GM23248 (cell line): Measurements from ENCODE around the gene ZNF441. TPM values are rescaled to one million over a fixed set of nuclear protein-coding genes. Genes with fewer than 3 reads are reported as not detected.

Experiments
- DNase-seq: peaks from one replicate; pipeline ENCODE4 v3.0.0-alpha.2; 2015
- H2AFZ ChIP-seq: fragments of 200-600 bp; sonication (generic); 2 replicates; pipeline ENCODE4 v1.6.1; 2016; ENCODE audit warnings: antibody characterized with exemption
- H3F3A ChIP-seq: fragments of 200-600 bp; sonication (generic); 2 replicates; pipeline ENCODE4 v1.6.1; 2016; ENCODE audit warnings: mild to moderate bottlenecking, antibody characterized with exemption, mixed run types; ENCODE audit not compliant: insufficient read depth
- H3K27ac ChIP-seq: fragments of 200-600 bp; sonication (generic); 2 replicates; pipeline ENCODE4 v1.5.1; 2016; ENCODE audit warnings: mild to moderate bottlenecking
- H3K27me3 ChIP-seq: fragments of 200-600 bp; sonication (generic); replicated peaks from 2 replicates; pipeline ENCODE4 v1.6.1; 2016; ENCODE audit warnings: mild to moderate bottlenecking; ENCODE audit not compliant: insufficient read depth
- H3K36me3 ChIP-seq: fragments of 200-600 bp; sonication (generic); 2 replicates; pipeline ENCODE4 v1.6.1; 2016; ENCODE audit warnings: low read depth, mild to moderate bottlenecking
- H3K4me1 ChIP-seq: fragments of 200-600 bp; sonication (generic); 2 replicates; pipeline ENCODE4 v1.6.1; 2016; ENCODE audit warnings: mild to moderate bottlenecking; ENCODE audit not compliant: insufficient read depth
- H3K4me2 ChIP-seq: fragments of 200-600 bp; sonication (generic); one replicate; pipeline ENCODE4 v1.6.1; 2016; ENCODE audit warnings: mild to moderate bottlenecking; ENCODE audit not compliant: unreplicated experiment
- H3K4me3 ChIP-seq: fragments of 200-600 bp; sonication (generic); 2 replicates; pipeline ENCODE4 v1.5.1; 2016; ENCODE audit warnings: mild to moderate bottlenecking
- H3K79me2 ChIP-seq: fragments of 200-600 bp; sonication (generic); 2 replicates; pipeline ENCODE4 v1.6.1; 2016; ENCODE audit warnings: mild to moderate bottlenecking; ENCODE audit not compliant: insufficient read depth
- H3K9ac ChIP-seq: fragments of 200-600 bp; sonication (generic); 2 replicates; pipeline ENCODE4 v1.6.1; 2016; ENCODE audit warnings: mild to moderate bottlenecking
- H3K9me2 ChIP-seq: fragments of 200-600 bp; sonication (generic); 2 replicates; pipeline ENCODE4 v1.6.1; 2016; ENCODE audit warnings: mixed run types, mild to moderate bottlenecking, moderate library complexity; ENCODE audit not compliant: insufficient read depth
- H3K9me3 ChIP-seq: fragments of 200-600 bp; sonication (generic); one replicate; pipeline ENCODE4 v1.6.1; 2017; ENCODE audit warnings: low read depth
- H4K20me1 ChIP-seq: fragments of 200-600 bp; sonication (generic); 2 replicates; pipeline ENCODE4 v1.6.0; 2016; ENCODE audit not compliant: insufficient read depth
- EZH2 ChIP-seq: fragments of 200-600 bp; sonication (generic); IDR thresholded peaks from 2 replicates; pipeline ENCODE4 v1.6.1; 2018; ENCODE audit warnings: antibody characterized with exemption, mild to moderate bottlenecking; ENCODE audit not compliant: insufficient read depth, poor library complexity, severe bottlenecking
- EZH2phosphoT487 ChIP-seq: fragments of 200-600 bp; sonication (generic); IDR thresholded peaks from 2 replicates; pipeline ENCODE4 v1.6.1; 2018; ENCODE audit warnings: antibody characterized with exemption, moderate library complexity, mild to moderate bottlenecking, low read depth; ENCODE audit not compliant: insufficient read depth
- WGBS, 2 experiments: methylation state at CpG; one replicate each; pipeline ENCODE4 v1.1.6; 2015 to 2017; ENCODE audit warnings: low lambda C conversion rate in 2 of 2, low coverage in 1 of 2; ENCODE audit errors: missing lambda C conversion rate in 2 of 2; 5-methylcytosine and 5-hydroxymethylcytosine counted together
- in situ Hi-C: fragments of 300-500 bp; cut with MboI; formaldehyde crosslinking; loops from 2 replicates; pipeline ENCODE4 v1.15.0; 2020
- polyA plus RNA-seq: library from polyadenylated mRNA; unstranded; fragments of >200 nt; fragmentation: Nextera tagmentation; extraction: Ambion mirVana; gene quantifications from 2 replicates; pipeline ENCODE4 v1.2.1, GENCODE V29; 2016
- total RNA-seq: library from RNA; depleted of rRNA; stranded (reverse); fragments of >200 nt; shearing (Covaris generic); gene quantifications from 2 replicates; pipeline ENCODE4 v1.2.3, GENCODE V29; 2014

The ZNF441 gene
- total and polyA plus RNA-seq, 2 experiments from 2014 or later: 3.6 to 6.5 TPM

GRCh38 chr19:11807099-11807380 is 40.2 kb downstream of the ZNF441 start:
- no peaks in the 10 kb centered on the region for H3F3A ChIP-seq
- H3K36me3 ChIP-seq: peaks cover 18% of the 10 kb centered on the region
- H3K4me3 ChIP-seq: no peak overlapping the region
- no peaks in the 10 kb centered on the region for H3K4me1 ChIP-seq
- H3K9me2 ChIP-seq: no peaks in the 10 kb centered on the region
- in situ Hi-C loops: no loop called here
- H3K9ac ChIP-seq: no peak overlapping the region
- 93 to 98% methylated on average over 2 of the region's 2 CpGs for WGBS, 2 experiments
- no peak overlapping the region for H3K27ac ChIP-seq
- TF ChIP-seq EZH2 (no peak), EZH2phosphoT487 (no peak)
- peaks cover 6% of the 10 kb centered on the region for H3K9me3 ChIP-seq
- no peak overlapping the region for H3K4me2 ChIP-seq
- H3K27me3 ChIP-seq: no peaks in the 10 kb centered on the region
- H2AFZ ChIP-seq: no peak overlapping the region
- H4K20me1 ChIP-seq: no peaks in the 10 kb centered on the region
- H3K79me2 ChIP-seq: no peaks in the 10 kb centered on the region
- DNase-seq: no peak

DNA sequence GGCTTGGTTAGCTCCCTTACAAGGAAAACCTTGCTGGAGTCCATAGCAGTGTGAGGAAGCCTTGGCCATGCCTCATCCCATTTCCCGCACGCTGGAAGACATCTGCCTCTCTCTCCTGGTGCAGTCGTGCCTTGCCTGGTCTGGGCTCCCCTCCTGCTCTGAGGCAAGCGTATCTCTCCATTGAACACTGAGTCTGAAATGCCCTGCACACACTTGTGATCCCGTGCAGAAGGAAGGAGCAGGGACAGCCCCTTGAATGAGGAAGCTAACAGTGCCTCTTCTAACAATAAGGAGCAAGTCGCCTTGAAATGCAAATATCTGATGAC is 46.9 kb downstream of the ZNF441 start:
- Histone ChIP-seq H3K79me2 (peaks cover 36% of the 10 kb centered on the region), H3K27ac (peak overlapping the region; percentile 56), H3K9me2 (no peaks in the 10 kb centered on the region), H3K9me3 (no peaks in the 10 kb centered on the region), H4K20me1 (no peaks in the 10 kb centered on the region), H3K9ac (peak overlapping the region; percentile 86), H2AFZ (peak overlapping the region; percentile 94), H3K4me2 (peak overlapping the region; percentile 99), H3K4me1 (no peaks in the 10 kb centered on the region), H3F3A (no peaks in the 10 kb centered on the region), H3K4me3 (peak overlapping the region; percentile 88), H3K36me3 (no peaks in the 10 kb centered on the region), H3K27me3 (no peaks in the 10 kb centered on the region)
- no peak for TF ChIP-seq EZH2
- TF ChIP-seq EZH2phosphoT487: no peak
- peak; percentile 54 for DNase-seq
- in situ Hi-C loops: no loop called here
- WGBS, 2 experiments: 1% methylated on average over 6 of the region's 6 CpGs

GRCh38 chr19:11814029-11814699 is 47.4 kb downstream of the ZNF441 start, which contains the start of gene ZNF440:
ZNF440 (plus strand) TSS chr19:11814273; CDS start chr19:11814448, 175 bp downstream.
- no peaks in the 10 kb centered on the region for H3K9me3 ChIP-seq
- H3K4me3 ChIP-seq: peak within 1 kb of the TSS; percentile 88
- no peaks in the 10 kb centered on the region for H3F3A ChIP-seq
- peaks cover 41% of the 10 kb centered on the region for H3K79me2 ChIP-seq
- peak within 1 kb of the TSS; percentile 94 for H2AFZ ChIP-seq
- no peaks in the 10 kb centered on the region for H3K9me2 ChIP-seq
- 1 to 3% methylated on average over 37 to 39 of the region's 55 CpGs for WGBS, 2 experiments
- H3K4me1 ChIP-seq: no peaks in the 10 kb centered on the region
- peak within 1 kb of the TSS; percentile 99 for H3K4me2 ChIP-seq
- H3K9ac ChIP-seq: peak within 1 kb of the TSS; percentile 86
- DNase-seq: peak; percentile 96
- in situ Hi-C loops: no loop called here
- TF ChIP-seq EZH2: no peak
- no peak for TF ChIP-seq EZH2phosphoT487
- no peaks in the 10 kb centered on the region for H3K36me3 ChIP-seq
- peak within 1 kb of the TSS; percentile 56 for H3K27ac ChIP-seq
- no peaks in the 10 kb centered on the region for H4K20me1 ChIP-seq
- no peaks in the 10 kb centered on the region for H3K27me3 ChIP-seq

GRCh38 chr19:11814700-11815035 is 47.9 kb downstream of the ZNF441 start:
- H2AFZ ChIP-seq: peak overlapping the region; percentile 94
- no peaks in the 10 kb centered on the region for H4K20me1 ChIP-seq
- H3K9me3 ChIP-seq: no peaks in the 10 kb centered on the region
- in situ Hi-C loops: no loop called here
- H3K4me2 ChIP-seq: peak overlapping the region; percentile 99
- H3K27ac ChIP-seq: peak overlapping the region; percentile 56
- H3K4me3 ChIP-seq: peak overlapping the region; percentile 88
- peak; percentile 58 for DNase-seq
- peak overlapping the region; percentile 86 for H3K9ac ChIP-seq
- no peak for TF ChIP-seq EZH2phosphoT487
- no peak for TF ChIP-seq EZH2
- H3K36me3 ChIP-seq: no peaks in the 10 kb centered on the region
- H3F3A ChIP-seq: no peaks in the 10 kb centered on the region
- H3K79me2 ChIP-seq: peaks cover 46% of the 10 kb centered on the region
- H3K4me1 ChIP-seq: no peaks in the 10 kb centered on the region
- WGBS, 2 experiments: 3 to 7% methylated on average over 13 of the region's 13 CpGs
- no peaks in the 10 kb centered on the region for H3K9me2 ChIP-seq
- no peaks in the 10 kb centered on the region for H3K27me3 ChIP-seq
